ENCODE measurements around the gene FGFBP3. TPM values are rescaled to one million over a fixed set of nuclear protein-coding genes. Genes with fewer than 3 reads are reported as not detected.

FGFBP3 gene
- total RNA-seq, 1 experiment from 2014 or later = 68.2 TPM

DNA sequence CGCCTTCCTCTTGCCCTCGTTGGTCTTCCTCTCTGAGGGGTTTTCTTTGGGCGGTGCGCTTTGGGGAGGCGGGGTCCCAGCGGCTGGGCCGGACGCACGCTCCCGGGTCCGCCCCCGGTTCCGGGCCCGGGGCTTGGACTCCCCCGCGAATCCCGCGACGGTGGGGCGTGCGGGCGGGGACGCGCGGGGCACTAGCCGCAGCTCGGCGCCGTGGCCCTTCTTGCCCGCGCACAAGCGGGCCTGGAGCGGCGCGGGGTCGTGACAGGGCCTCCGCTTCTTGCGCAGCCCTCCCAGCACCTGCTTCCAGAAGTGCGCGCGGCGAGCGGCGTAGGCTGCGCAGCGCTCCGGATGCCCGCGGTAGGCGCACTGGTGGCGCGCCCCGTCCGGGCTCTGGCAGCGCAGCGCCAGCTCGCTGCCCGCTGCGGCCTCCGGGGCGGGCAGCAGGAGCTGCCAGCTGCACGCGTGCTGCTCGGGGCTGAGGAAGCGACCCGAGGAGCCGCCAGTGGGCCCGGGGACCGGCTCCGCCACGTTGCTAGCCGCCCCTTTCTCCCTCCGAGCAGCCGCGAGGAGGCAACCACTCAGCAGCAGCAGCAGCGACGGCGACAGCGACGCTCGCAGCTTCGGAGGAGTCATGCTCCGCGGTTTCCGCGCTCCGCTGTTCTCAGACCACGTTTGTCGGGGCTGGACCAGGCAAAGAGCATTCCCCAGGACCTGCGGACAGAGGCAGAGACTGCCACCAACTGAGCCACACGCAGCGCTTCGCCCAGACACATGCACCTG is 759 bp downstream of the FGFBP3 start:
- Mint-ChIP-seq H3K9me3 (no peaks in the 10 kb centered on the region), H3K36me3 (peaks cover 18% of the 10 kb centered on the region), H3K4me3 (peak overlapping the region; percentile 92), H3K27me3 (ENCODE audit: low read depth) (no peaks in the 10 kb centered on the region), H3K27ac (peak overlapping the region; percentile 92), H3K4me1 (peaks cover 29% of the 10 kb centered on the region)
- ATAC-seq (peak; percentile 84), DNase-seq (ENCODE audit: low spot score) (peak; percentile 85)
- ChIA-PET CTCF (interaction anchor here (0.6 to 2.4 kb wide), 10 partner anchors 9 to 396 kb away, joined by 3 to 11 read pairs (median 4); partner anchors contain the start of genes BTAF1 and TNKS2), POLR2A (interaction anchor here (0.6 to 2.4 kb wide), 8 partner anchors 15 to 610 kb away, joined by 3 to 27 read pairs (median 4); partner anchors contain the start of genes BTAF1 and TNKS2)
- TF ChIP-seq, protein P1, sequence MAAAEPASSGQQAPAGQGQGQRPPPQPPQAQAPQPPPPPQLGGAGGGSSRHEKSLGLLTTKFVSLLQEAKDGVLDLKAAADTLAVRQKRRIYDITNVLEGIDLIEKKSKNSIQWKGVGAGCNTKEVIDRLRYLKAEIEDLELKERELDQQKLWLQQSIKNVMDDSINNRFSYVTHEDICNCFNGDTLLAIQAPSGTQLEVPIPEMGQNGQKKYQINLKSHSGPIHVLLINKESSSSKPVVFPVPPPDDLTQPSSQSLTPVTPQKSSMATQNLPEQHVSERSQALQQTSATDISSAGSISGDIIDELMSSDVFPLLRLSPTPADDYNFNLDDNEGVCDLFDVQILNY (CRISPR knock-in tag; IDR thresholded peaks at IDR 0.05) = peak; percentile 13; the same call in 1 of the 2 replicates
- TF ChIP-seq SMAD3 (CRISPR knock-in tag; IDR thresholded peaks at IDR 0.05; ENCODE audit: borderline replicate concordance) = peak; percentile 77
- TF ChIP-seq, protein P2, sequence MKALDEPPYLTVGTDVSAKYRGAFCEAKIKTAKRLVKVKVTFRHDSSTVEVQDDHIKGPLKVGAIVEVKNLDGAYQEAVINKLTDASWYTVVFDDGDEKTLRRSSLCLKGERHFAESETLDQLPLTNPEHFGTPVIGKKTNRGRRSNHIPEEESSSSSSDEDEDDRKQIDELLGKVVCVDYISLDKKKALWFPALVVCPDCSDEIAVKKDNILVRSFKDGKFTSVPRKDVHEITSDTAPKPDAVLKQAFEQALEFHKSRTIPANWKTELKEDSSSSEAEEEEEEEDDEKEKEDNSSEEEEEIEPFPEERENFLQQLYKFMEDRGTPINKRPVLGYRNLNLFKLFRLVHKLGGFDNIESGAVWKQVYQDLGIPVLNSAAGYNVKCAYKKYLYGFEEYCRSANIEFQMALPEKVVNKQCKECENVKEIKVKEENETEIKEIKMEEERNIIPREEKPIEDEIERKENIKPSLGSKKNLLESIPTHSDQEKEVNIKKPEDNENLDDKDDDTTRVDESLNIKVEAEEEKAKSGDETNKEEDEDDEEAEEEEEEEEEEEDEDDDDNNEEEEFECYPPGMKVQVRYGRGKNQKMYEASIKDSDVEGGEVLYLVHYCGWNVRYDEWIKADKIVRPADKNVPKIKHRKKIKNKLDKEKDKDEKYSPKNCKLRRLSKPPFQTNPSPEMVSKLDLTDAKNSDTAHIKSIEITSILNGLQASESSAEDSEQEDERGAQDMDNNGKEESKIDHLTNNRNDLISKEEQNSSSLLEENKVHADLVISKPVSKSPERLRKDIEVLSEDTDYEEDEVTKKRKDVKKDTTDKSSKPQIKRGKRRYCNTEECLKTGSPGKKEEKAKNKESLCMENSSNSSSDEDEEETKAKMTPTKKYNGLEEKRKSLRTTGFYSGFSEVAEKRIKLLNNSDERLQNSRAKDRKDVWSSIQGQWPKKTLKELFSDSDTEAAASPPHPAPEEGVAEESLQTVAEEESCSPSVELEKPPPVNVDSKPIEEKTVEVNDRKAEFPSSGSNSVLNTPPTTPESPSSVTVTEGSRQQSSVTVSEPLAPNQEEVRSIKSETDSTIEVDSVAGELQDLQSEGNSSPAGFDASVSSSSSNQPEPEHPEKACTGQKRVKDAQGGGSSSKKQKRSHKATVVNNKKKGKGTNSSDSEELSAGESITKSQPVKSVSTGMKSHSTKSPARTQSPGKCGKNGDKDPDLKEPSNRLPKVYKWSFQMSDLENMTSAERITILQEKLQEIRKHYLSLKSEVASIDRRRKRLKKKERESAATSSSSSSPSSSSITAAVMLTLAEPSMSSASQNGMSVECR (CRISPR knock-in tag; IDR thresholded peaks at IDR 0.05; ENCODE audit: borderline replicate concordance) = peak; percentile 79
- peak; percentile 65; the same call in 1 of the 2 replicates for TF ChIP-seq JUN (CRISPR knock-in tag; IDR thresholded peaks at IDR 0.05)
- TF ChIP-seq GABPB1 (CRISPR knock-in tag; IDR thresholded peaks at IDR 0.05) = no peak
- TF ChIP-seq ZBTB21 (CRISPR knock-in tag; IDR thresholded peaks at IDR 0.05; ENCODE audit: borderline replicate concordance) = peak; percentile 82
- TF ChIP-seq FOXK1 (CRISPR knock-in tag; IDR thresholded peaks at IDR 0.05) = peak; percentile 40; the same call in 1 of the 2 replicates
- TF ChIP-seq ETV6 (CRISPR knock-in tag; IDR thresholded peaks at IDR 0.05) = peak; percentile 21; the same call in 1 of the 2 replicates
- TF ChIP-seq, protein P3, sequence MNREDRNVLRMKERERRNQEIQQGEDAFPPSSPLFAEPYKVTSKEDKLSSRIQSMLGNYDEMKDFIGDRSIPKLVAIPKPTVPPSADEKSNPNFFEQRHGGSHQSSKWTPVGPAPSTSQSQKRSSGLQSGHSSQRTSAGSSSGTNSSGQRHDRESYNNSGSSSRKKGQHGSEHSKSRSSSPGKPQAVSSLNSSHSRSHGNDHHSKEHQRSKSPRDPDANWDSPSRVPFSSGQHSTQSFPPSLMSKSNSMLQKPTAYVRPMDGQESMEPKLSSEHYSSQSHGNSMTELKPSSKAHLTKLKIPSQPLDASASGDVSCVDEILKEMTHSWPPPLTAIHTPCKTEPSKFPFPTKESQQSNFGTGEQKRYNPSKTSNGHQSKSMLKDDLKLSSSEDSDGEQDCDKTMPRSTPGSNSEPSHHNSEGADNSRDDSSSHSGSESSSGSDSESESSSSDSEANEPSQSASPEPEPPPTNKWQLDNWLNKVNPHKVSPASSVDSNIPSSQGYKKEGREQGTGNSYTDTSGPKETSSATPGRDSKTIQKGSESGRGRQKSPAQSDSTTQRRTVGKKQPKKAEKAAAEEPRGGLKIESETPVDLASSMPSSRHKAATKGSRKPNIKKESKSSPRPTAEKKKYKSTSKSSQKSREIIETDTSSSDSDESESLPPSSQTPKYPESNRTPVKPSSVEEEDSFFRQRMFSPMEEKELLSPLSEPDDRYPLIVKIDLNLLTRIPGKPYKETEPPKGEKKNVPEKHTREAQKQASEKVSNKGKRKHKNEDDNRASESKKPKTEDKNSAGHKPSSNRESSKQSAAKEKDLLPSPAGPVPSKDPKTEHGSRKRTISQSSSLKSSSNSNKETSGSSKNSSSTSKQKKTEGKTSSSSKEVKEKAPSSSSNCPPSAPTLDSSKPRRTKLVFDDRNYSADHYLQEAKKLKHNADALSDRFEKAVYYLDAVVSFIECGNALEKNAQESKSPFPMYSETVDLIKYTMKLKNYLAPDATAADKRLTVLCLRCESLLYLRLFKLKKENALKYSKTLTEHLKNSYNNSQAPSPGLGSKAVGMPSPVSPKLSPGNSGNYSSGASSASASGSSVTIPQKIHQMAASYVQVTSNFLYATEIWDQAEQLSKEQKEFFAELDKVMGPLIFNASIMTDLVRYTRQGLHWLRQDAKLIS (CRISPR knock-in tag; IDR thresholded peaks at IDR 0.05; ENCODE audit: borderline replicate concordance) = no peak
- TF ChIP-seq, protein P4, sequence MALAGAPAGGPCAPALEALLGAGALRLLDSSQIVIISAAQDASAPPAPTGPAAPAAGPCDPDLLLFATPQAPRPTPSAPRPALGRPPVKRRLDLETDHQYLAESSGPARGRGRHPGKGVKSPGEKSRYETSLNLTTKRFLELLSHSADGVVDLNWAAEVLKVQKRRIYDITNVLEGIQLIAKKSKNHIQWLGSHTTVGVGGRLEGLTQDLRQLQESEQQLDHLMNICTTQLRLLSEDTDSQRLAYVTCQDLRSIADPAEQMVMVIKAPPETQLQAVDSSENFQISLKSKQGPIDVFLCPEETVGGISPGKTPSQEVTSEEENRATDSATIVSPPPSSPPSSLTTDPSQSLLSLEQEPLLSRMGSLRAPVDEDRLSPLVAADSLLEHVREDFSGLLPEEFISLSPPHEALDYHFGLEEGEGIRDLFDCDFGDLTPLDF (CRISPR knock-in tag; IDR thresholded peaks at IDR 0.05) = peak; percentile 62; the same call in 1 of the 2 replicates
- TF ChIP-seq, protein P5, sequence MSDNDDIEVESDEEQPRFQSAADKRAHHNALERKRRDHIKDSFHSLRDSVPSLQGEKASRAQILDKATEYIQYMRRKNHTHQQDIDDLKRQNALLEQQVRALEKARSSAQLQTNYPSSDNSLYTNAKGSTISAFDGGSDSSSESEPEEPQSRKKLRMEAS (CRISPR knock-in tag; IDR thresholded peaks at IDR 0.05) = peak; percentile 85
- TF ChIP-seq ZNF263 (CRISPR knock-in tag; IDR thresholded peaks at IDR 0.05; ENCODE audit: low read depth) = 0 out of 2 replicates have a peak, but pooled peaks have one; percentile 30
- TF ChIP-seq SP1 (CRISPR knock-in tag; conservative IDR thresholded peaks at IDR 0.05) = peak; percentile 33
- TF ChIP-seq NR3C1 (CRISPR knock-in tag; conservative IDR thresholded peaks at IDR 0.05; ENCODE audit: low read depth) = 0 out of 2 replicates have a peak, but pooled peaks have one; percentile 28
- TF ChIP-seq TEAD1 (CRISPR knock-in tag; IDR thresholded peaks at IDR 0.05) = peak; percentile 77
- TF ChIP-seq ZNF219 (CRISPR knock-in tag; IDR thresholded peaks at IDR 0.05; ENCODE audit: borderline replicate concordance) = peak; percentile 84; the same call in 1 of the 2 replicates
- TF ChIP-seq FOXJ3 (CRISPR knock-in tag; IDR thresholded peaks at IDR 0.05; ENCODE audit: borderline replicate concordance) = 0 out of 2 replicates have a peak, but pooled peaks have one; percentile 79
- TF ChIP-seq FOXP1 (CRISPR knock-in tag; IDR thresholded peaks at IDR 0.05; ENCODE audit: borderline replicate concordance) = peak; percentile 84; the same call in 1 of the 2 replicates
- no peak for TF ChIP-seq ZNF317 (CRISPR knock-in tag; IDR thresholded peaks at IDR 0.05; ENCODE audit: borderline replicate concordance, low read depth)
- TF ChIP-seq ZNF121 (CRISPR knock-in tag; IDR thresholded peaks at IDR 0.05) = 0 out of 2 replicates have a peak, but pooled peaks have one; percentile 15
- TF ChIP-seq, protein P6, sequence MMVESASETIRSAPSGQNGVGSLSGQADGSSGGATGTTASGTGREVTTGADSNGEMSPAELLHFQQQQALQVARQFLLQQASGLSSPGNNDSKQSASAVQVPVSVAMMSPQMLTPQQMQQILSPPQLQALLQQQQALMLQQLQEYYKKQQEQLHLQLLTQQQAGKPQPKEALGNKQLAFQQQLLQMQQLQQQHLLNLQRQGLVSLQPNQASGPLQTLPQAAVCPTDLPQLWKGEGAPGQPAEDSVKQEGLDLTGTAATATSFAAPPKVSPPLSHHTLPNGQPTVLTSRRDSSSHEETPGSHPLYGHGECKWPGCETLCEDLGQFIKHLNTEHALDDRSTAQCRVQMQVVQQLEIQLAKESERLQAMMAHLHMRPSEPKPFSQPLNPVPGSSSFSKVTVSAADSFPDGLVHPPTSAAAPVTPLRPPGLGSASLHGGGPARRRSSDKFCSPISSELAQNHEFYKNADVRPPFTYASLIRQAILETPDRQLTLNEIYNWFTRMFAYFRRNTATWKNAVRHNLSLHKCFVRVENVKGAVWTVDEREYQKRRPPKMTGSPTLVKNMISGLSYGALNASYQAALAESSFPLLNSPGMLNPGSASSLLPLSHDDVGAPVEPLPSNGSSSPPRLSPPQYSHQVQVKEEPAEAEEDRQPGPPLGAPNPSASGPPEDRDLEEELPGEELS (CRISPR knock-in tag; IDR thresholded peaks at IDR 0.05) = peak; percentile 78
- no peak for TF ChIP-seq RORB (CRISPR knock-in tag; IDR thresholded peaks at IDR 0.05)
